DOHH2 (cell line): ENCODE measurements around the gene TAF4.

ENCODE experiments used
- EZH2phosphoT487 ChIP-seq: fragments of 200-600 bp; sonication (generic); IDR thresholded peaks from 2 replicates; pipeline ENCODE4 v1.6.1; 2017; ENCODE audit warnings: borderline replicate concordance, mild to moderate bottlenecking, antibody characterized with exemption, low read length, moderate library complexity, mixed read lengths
- TF ChIP-seq, protein P1 (sequence below): fragments of 200-600 bp; sonication (generic); IDR thresholded peaks from one replicate; pipeline ENCODE4 v1.5.1; 2014; ENCODE audit warnings: antibody characterized with exemption, mild to moderate bottlenecking, low read depth, low read length; ENCODE audit not compliant: poor library complexity, severe bottlenecking

DNA sequence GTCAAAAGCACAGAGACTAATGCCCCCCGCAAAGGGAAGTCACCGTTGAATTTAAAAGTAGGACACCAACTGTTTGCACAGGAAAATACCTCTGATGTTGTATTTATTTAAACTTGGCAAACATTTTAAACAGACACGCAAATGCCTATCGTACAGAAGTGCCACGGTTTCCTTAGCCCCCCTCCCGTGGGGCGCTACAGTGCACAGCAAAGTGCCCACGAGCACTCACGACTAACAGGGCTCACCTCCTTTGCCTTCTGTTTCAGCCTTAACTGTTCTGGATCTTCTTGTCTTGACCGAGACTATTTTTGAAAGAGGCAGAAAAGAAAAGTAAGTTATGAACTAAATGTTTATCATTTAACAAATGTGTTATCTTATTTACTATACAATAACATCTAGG, 67.8 kb downstream of the TAF4 start:
- TF ChIP-seq, protein P1, sequence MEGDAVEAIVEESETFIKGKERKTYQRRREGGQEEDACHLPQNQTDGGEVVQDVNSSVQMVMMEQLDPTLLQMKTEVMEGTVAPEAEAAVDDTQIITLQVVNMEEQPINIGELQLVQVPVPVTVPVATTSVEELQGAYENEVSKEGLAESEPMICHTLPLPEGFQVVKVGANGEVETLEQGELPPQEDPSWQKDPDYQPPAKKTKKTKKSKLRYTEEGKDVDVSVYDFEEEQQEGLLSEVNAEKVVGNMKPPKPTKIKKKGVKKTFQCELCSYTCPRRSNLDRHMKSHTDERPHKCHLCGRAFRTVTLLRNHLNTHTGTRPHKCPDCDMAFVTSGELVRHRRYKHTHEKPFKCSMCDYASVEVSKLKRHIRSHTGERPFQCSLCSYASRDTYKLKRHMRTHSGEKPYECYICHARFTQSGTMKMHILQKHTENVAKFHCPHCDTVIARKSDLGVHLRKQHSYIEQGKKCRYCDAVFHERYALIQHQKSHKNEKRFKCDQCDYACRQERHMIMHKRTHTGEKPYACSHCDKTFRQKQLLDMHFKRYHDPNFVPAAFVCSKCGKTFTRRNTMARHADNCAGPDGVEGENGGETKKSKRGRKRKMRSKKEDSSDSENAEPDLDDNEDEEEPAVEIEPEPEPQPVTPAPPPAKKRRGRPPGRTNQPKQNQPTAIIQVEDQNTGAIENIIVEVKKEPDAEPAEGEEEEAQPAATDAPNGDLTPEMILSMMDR = no peak
- no peak for TF ChIP-seq EZH2phosphoT487
